ENCODE results near the gene RUFY3.
A peak's percentile ranks its signal among the peaks of the same experiment; 100 is the strongest.
"Not testable (repeated sequence)": the region's sequence is repeated elsewhere in the genome, so short reads cannot be mapped to it uniquely, and the experiment has no call there.

RUFY3 gene

DNA sequence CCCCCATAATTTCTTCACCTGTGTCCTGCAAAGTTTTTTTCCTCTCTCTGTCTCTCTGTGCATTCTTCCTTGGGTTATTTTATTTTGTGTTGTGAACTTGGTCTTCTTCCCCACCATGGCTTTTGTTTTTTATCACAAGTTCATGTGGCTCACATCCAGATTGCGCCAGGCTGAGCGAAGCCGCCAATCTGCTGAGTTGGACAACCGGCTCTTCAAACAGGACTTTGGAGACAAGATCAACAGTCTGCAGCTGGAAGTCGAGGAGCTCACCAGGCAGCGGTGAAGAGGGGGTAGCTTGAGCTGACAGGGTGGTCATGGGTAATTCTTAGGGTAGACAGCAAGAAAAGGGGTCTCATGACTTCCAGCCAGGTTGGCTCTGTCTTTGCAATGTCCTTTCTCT is 71.9 kb downstream of the RUFY3 start:
- no peak for DNase-seq

DNA sequence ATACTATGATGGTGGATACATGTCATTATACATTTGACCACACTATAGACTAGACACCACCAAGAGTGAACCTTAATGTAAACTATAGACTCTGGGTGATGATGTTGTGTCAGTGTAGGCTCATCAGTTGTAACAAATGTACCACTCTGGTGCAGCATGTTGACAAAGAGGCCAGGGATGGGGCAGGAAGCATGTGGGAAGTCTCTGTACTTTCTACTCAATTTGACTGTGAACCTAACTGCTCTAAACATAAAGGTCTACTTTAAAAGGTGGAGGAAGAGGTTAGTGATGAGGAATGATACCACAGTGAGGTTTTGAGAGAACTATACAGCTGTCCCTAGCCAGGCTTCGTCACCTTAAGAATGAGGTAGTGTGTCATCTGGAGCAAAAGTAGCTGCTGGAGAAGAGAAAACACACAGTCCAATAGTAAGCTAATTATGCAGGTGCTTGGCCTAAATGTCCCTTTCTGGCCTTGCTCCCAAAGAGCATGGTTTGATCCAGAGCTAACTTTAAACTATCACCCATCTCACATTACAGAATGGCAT is 79.6 kb downstream of the RUFY3 start:
- no peak for DNase-seq

DNA sequence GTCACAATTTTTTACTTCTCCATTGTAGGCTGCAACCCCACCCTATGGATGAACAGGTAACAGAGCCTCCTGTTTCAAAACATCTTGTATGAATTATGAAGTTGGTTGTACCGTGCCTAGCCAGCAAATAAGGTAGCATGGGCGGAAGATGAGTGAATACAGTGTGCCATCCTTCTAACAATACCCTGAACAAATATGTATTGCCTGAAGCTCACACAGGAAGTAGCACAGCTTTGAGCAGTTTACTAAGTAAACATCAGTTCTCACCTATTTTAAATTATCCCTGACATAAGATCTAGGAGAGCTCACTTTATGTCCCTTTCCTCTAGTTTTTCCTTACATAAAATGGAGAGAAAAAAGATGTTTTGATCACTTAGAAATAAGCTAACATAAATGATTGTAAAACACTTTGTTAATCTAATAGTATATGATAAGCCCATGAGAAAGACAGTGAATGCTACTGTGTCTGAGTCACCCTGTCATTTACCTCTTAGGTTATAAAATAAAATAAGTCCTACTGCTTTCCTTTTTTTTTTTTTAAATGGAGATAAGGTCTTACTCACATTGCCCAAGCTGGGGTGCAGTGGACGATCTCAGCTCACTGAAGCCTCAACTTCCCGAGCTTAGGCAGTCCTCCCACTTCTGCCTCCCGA is 81.3 kb downstream of the RUFY3 start:
- DNase-seq = peak; percentile 1

DNA sequence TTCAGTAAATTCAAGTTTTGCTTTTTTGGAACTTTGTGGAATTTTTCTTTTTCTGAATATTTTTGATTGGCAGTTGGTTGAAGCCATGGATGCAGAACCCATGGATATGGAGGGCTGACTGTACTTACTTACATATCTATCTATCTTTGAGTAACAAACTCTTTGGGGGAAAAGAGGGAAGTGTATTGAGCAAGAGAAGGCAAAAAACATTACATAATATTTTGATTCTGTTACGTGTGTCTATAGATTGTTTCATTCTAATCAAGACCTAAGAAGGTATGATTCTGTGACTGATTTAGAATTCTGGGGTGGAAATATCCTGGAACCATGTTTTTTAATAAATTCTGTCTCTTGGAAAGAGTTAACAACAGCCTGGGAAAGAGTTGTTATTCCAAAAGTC is 86.4 kb downstream of the RUFY3 start:
- DNase-seq = no peak

DNA sequence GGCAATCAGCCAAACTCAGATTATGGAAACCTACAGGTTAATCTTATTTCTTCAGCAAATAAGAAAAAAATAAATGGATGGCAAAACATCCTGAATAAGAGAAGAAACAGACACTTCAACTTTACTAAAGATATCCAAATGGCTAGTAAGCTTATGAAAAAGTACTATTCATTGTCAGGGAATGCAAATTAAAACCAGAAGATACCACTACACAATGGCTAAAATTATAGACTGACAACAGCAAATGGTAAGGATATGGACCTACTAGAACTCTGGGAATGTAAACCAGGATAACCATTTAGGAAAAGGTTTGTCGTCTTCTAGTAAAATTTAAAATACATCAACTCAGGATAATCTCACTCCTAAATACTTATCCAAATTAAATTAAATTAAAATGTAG is 93.6 kb downstream of the RUFY3 start:
- no peak for DNase-seq

DNA sequence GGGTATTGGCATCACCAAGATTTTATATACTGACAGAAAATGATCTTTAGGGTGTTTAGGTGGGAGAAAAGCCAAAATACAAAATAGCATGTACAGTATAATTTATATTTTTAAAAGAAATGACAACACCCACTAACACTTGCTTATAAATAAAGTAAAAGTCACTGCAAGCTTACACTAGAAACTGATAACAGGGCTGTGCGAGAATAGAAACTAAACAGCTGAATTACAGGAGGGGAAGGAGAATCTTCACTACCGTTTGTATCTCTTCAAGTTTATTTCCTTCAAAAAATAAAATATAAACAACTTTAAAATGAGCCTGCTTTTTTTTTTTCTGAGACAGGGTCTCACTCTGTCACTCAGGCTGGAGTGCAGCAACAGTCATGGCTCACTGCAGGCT is 95.1 kb downstream of the RUFY3 start:
- no peak for DNase-seq

DNA sequence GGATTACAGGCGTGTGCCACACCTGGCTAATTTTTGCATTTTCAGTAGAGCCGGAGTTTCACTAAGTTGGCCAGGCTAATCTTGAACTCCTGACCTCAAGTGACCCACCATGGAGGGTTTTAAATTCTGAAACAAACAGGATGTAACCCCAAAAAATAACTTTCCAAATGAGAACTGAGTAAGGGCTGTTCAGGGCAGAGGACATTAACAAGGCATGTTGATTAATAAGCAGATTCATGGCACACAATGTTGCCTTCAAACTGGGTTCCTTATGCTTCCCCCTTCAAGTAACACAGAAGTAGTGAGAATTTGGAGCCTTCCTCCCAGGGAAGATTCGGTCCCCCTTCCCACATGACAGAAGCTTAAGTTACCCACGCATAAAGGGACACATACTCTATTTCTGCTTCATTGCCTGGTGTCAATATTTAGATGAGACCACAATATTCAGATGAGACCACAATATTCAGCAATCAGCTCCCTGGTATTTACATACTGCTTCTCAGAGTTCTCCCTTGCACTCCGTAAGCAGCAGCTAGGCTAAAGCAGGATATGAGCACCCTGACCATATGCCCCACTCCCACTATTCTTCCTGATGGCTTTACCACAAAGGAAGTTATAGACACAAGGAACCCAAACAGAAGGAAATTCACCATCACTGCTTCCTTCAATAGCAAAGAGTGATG is 96.5 kb downstream of the RUFY3 start:
- DNase-seq = no peak

DNA sequence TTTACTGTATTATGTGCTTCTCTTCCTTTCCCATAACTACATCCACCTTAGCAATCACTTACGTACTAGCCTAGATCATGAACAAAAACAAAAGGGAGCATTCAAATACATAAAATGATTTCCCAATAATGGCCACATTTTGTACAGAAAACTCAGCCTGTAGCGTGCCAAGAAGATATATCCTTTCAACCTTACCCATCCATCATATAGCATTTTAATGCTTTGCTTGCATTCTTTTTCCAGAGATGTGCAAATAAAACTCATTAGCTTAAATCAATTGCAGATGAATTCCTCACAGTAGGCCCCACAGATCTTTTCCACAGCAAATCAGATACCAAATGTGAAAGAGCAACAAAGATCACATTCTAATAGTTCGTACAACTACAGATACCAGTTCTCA is 97.2 kb downstream of the RUFY3 start:
- no peak for DNase-seq

DNA sequence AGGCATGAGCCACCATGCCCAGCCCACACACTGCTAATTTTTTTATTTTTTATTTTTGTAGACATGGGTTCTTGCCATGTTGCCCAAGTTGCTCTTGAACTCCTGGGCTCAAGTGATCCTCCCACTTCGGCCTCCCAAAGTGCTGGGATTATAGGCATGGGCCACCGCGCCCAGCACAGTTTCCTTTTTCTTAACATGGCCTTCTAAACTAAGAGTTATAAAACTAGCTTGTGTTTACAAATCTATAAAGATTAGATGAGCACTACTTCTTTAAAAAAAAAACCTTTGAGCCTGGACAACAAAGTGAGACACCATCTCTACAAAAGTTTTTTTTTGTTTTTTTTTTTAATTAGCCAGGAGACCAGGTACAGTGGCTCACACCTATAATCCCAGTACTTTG is 107.3 kb downstream of the RUFY3 start:
- no peak for DNase-seq

DNA sequence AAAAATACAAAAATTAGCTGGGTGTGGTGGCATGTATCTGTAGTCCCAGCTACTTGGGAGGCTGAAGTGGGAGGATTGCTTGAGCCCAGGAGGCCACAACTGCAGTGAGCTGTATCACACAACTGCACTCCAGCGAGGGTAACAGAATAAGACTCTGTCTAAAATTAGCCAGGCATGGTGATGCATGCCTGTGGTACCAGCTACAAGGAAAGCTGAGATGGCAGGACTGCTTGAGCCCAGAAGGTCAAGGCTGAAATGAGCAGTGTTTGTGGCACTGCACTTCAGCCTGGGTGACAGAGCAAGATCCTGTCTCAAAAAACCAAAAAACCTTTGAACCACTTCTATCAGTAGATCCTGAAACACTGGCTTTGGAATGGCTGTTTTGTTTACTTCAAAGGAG is 107.7 kb downstream of the RUFY3 start:
- no peak for DNase-seq

DNA sequence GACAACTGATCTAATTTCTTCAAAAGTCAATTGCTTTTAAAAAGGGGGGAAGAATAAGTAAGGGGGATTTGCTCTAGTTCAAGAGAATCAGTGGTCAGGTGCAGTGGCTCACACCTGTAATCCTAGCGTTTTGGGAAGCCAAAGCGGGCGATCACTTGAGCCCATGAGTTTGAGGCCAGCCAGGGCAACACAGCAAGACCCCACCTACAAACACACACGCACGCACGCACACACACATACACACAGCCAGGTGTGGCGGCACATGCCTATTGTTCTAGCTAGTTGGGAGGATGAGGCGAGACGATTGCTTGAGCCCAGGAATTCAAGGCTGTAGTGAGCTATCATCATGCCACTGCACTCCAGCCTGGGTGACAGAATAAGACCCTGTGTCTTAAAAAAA is 108.3 kb downstream of the RUFY3 start:
- no peak for DNase-seq

DNA sequence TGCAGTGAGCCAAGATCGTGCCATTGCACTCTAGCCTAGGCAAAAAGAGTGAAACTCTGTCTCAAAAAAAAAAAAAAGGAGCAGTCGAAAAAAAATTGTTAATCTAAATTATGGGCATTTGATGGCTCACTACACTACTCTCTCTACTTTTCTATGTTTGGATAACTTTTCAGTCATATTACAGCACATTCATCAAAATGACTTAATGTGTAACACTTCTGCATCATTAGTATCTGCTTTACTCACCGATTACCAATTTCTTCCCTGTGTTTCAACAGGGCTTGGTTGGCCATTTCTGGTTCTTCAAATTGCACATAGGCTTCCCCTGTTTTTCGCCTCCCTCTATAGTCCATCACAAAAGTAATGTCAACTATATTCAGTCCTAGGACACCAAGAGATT is 109.5 kb downstream of the RUFY3 start:
- no peak for DNase-seq

DNA sequence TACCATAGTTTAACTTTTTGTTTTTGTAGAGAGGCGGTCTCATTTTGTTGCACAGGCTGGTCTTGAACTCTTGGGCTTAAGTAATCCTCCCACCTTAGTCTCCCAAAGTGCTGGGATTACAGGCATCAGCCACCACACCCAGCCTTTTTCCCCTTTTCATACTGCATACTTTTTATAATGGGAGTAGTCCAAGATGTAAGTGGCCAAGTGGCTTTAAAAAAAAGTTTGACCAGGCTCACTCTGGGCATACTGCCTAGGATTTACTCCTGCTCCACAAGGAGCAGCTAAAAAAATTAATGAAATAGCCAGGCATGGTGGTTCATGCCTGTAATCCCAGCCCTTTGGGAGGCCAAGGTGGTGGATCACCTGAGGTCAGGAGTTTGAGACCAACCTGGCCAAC is 111.9 kb downstream of the RUFY3 start:
- no peak for DNase-seq

DNA sequence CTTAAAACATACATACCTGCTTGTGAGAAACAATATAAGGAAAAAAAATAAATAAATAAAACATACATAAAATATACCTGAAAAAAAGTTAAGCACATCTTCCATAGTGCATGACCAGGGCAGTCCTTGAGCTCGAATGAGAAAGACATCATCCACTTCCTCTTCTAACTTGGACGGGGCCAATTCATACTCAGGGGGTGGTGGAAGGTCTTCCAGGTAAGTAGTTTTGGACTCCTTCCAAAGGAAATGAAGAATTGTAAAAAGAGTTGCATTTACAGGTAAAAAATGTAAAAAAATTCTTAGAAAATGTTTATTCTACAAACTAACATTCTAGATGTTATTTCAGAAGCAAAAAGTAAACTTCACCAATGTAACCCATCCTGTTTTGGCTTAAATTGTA is 114.3 kb downstream of the RUFY3 start:
- DNase-seq = no peak

DNA sequence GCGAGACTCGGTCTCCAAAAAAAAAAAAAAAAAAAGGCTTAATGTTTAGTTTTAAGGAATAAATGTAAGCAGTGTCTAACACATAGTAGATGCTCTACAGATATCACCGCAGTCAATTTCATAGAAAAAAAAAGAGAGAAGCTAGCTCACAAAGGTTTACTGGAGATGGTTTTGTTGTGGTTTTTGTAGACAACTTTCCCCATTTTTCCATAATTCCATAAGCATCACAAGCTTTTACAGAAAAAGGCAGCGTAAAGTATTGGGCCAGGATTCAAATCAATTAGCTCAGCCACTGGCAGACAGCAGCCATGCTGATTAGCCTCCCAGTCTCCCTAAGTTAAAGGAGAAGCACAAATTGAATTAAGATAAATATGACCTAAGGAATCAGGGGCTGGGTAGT is 116.4 kb downstream of the RUFY3 start:
- no peak for DNase-seq

DNA sequence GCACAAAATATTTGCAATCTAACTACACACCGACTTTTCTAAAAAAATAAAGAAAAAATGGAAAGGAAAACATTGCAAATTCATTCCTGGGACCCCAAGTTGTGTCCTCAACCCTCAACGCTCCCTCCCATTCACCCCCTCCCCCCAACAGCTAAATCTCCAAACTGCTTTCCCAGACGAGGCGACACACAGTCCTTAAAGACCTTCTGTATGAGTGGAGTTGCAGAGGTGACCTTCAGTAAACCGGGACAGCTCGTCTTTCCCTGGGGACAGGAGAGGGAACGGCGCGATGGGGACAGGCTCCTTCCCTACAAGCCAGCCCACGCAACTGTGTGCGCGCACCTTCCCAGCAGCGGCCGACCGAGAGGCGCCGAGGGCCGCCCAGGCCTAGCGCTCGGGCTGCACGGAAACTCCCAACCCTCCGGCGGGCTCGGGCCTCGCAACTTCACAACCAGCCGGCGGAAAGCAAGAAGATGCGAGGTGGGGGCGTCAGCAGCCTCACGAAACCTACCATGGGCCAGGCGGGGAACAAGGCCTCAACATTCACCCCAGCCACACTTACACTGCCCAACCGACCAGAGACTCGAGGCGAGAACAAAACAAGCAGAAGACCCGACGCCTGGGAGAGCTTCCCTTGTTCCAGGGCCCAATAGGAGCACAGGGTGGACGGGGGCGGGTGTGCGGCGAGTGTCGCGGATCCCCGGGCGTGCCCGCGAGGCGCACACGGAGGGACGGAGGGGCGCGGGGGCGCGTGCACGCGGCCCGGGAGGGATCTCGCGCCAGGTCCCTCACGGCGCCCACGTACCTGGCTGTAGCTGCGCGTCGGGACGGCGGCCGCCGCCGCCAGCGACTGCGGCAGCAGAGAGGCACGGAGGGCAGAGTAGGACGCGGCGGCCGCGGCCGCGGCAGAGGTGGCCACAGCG is 117.2 kb downstream of the RUFY3 start:
- DNase-seq = peak; percentile 67

DNA sequence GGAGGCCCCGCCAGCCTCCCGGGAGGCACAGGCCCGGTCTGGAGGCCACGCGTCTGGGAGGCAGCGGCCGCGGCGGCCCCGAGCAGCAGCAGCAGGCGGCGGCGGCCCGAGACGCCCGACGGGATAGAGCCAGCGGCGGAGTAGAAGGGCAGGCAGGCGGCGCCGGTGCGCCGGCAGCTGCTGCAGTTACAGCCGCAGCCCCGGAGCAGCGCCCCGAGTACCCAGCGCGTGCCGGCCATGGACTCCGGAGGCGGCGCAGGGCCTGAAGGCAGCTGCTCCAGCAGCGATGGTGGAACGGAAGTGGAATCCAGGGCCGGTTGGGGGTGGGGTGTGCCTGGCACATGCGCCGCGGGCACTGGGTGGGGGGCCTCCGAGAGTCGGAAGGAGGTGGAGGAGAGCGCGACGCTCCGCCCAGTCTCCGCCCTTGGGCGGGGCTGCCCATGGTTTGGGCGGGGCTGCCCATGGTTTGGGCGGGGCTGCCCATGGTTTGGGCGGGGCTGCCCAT is 117.9 kb downstream of the RUFY3 start, which contains the start of gene GRSF1:
TSS of gene GRSF1 (minus strand) at position 302 of the 505 bp plus-strand sequence. CDS start at position 239, 63 bp downstream.
- DNase-seq = peak; percentile 68

DNA sequence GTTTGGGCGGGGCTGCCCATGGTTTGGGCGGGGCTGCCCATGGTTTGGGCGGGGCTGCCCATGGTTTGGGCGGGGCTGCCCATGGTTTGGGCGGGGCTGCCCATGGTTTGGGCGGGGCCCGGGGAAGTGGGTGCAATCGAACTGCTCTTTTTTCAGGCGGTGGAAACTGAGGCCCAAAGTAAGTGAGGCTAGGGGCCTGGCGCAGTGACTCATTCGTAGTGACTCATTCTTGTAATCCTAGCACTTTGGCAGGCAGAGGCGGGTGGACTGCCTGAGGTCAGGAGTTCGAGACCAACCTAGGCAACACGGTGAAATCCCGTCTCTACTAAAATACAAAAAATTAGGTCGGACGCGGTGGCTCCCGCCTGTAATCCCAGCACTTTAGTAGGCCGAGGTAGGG is 118.4 kb downstream of the RUFY3 start:
- not testable (repeated sequence) for DNase-seq

DNA sequence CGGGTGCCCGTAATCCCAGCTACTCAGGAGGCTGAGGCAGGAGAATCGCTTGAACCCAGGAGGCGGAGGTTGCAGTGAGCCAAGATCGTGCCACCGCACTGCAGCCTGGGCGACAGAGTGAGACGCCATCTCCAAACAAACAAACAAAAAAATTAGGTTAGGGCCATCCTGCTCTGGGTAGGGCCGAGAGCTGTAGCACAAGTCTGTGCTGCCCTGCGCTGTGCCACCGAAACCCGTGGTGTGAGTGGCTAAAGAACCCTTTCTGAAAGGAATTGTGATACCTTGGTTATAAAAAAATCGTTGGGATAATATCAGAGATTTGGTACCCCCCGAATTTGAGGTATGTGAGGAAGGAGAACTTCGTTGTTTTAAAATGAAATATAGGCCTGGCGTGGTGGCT is 118.9 kb downstream of the RUFY3 start:
- DNase-seq = not testable (repeated sequence)

DNA sequence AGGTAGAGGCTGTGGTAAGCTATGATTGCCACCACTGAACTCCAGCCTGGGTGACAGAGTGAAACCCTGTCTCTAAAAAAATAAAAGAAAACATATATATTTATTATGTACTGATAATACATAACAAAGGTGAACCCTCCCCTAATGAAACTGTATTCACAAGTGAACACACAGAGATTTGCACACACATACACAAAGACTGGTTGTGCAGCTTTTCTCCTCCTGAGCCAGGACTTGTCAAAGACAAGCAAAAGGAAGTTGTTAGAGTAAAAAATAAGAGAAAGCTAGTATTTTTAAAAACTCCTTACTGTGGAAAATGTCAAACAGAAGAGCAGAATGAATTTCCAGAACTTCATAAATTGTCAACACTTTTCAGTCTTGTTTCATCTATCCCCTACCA is 119.4 kb downstream of the RUFY3 start:
- DNase-seq = no peak

DNA sequence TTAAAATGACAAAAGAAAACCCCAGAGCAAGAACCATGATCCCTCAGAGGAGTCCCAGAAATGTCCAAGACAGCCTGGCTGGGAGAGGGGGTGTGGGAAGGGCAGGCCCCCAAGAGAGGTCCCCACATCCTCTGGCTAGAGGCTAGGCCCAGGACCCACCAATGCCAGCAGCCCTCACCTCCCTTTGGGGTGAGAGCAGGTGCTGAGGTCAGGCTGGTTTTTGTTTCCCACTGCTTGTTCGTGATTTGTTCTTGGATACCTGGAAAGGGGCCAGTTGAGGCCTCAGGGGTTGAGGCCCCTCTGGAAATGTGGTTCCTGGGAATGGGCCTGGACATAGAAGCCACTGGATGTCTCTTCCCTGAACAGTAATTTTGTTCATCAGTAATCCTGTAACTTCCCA is 120.2 kb downstream of the RUFY3 start:
- DNase-seq = no peak

DNA sequence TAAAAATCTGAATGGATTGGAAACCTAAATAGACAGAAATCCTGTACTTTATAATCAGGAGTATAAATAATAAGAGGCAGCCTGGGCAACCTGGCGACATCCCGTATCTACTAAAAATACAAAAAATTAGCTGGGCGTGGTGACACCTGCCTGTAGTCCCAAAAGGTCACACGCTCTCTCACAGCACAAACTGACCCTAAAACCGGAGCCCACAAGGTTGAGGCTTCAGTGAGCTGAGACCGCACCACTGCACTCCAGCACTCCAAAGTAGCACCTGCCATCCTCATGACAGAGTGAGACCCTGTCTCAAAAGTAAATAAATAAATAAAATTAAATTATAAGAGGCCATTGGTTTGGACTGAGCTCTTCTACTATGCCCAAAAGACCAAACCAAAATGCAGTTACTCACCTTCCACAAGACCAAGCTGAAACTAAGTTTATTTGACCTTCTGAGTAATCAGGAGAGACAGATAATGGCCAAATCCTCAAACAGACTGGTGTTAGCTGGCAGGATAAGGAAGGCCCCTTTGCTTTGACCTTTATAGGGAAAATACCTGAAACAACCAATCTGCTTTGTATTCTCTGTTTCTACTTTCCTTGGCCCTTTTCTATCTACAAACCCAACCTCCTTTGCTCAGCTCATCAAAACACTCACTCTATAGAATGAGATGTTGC is 121.1 kb downstream of the RUFY3 start:
- DNase-seq = no peak

DNA sequence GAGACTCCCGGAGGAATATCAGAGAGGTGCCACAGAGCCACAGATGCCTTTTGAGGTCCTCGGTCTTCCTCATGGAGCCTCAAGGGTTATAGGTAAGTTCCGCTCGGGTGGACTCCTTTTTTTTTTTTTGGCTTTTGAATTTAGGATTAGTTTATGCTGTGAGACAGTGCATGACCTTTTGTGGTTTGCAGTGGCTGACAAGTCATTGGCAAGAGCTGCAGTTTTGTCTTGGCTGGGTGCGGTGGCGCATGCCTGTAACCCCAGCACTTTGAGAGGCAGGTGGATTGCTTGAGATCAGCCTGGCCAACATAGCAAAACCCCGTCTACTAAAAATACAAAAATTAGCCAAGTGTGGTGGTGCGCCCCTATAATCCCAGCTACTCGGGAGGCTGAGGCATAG is 122.4 kb downstream of the RUFY3 start:
- DNase-seq = no peak

Measured in kidney glomerular epithelial cell (primary cell).